Adrenal gland (tissue), 12 donors: ENCODE measurements around the gene DUOXA1. TPM values are rescaled to one million over a fixed set of nuclear protein-coding genes. Genes with fewer than 3 reads are reported as not detected.

Experiments
- DNase-seq, 7 donors: peaks; one replicate each; pipeline ENCODE4 v3.0.0-alpha.2; 2019 to 2020
- H3K27ac ChIP-seq, 5 donors: fragments of 200-600 bp; sonication (generic) in 4 of 5; 1 replicate in 3 of 5; 2 replicates in 2 of 5; pipeline versions ENCODE4 v1.5.1 to v1.8.0; 2016 to 2020; ENCODE audit warnings: mild to moderate bottlenecking in 1 of 5
- H3K27me3 ChIP-seq: fragments of 200-600 bp; 2 replicates; pipeline ENCODE4 v1.8.0; 2021
- H3K36me3 ChIP-seq, 2 donors: fragments of 200-600 bp; replicated peaks in 1 of 2; 1 replicate in 1 of 2; 2 replicates in 1 of 2; pipeline versions ENCODE4 v1.5.1 to v1.8.0; 2018 to 2022
- H3K4me1 ChIP-seq, 2 donors: fragments of 200-600 bp; replicated peaks in 1 of 2; 1 replicate in 1 of 2; 2 replicates in 1 of 2; pipeline versions ENCODE4 v1.5.1 to v1.8.0; 2018 to 2021
- H3K4me3 ChIP-seq, 4 donors: fragments of 200-600 bp; sonication (generic) in 3 of 4; one replicate each; pipeline ENCODE4 v1.5.1; 2016 to 2018
- H3K9me3 ChIP-seq, 3 donors: fragments of 200-600 bp; sonication (generic) in 1 of 3; replicated peaks in 1 of 3; 1 replicate in 2 of 3; 2 replicates in 1 of 3; pipeline versions ENCODE4 v1.5.1 to v1.8.0; 2016 to 2021
- POLR2A ChIP-seq, 2 donors: fragments of 450-650 bp; IDR thresholded peaks; one replicate each; pipeline ENCODE4 v1.6.1; 2017; ENCODE audit warnings: antibody characterized with exemption in 2 of 2, mild to moderate bottlenecking in 2 of 2, moderate library complexity in 1 of 2
- WGBS, 4 donors: extraction: QIAGEN DNeasy Blood & Tissue Kit in 2 of 4; methylation state at CpG; one replicate each; pipeline versions ENCODE4 v1.1.5 to v1.1.7; 2013 to 2017; 5-methylcytosine and 5-hydroxymethylcytosine counted together
- intact Hi-C, 2 donors: fragments of 100-400 bp; cut with DNase I; formaldehyde crosslinking; loops; one replicate each; pipeline versions ENCODE4 v1.14.1 to v1.15.0; 2022 to 2023
- polyA plus RNA-seq, 3 donors: library from polyadenylated mRNA; stranded (reverse); fragments of 200-250 nt in 2 of 3; fragments of 350-450 nt in 1 of 3; fragmentation: Illumina TruSeq in 1 of 3; extraction: RNeasy Lipid Tissue Mini Kit (QIAGEN cat#74804) in 1 of 3; gene quantifications; one replicate each; pipeline ENCODE4 v1.2.3, GENCODE V29; 2013 to 2014
- total RNA-seq, 9 donors: library from RNA; depleted of rRNA in 4 of 9; stranded (reverse); fragments of >200 nt in 4 of 9; fragments of 120-200 nt in 1 of 9; fragmentation: NEBNext Ultra II Directional in 1 of 9; extraction: Animal tissue kit (Norgen Biotek cat#: 25700) in 1 of 9; gene quantifications; one replicate each; pipeline versions ENCODE4 v1.1.0 to v1.2.4, GENCODE V29; 2013 to 2023
- TF ChIP-seq, protein P1 (sequence below), 6 experiments: fragments of 450-650 bp in 4 of 6; fragments of 200-600 bp in 2 of 6; sonication (generic) in 1 of 6; IDR thresholded peaks; 1 replicate in 5 of 6; 2 replicates in 1 of 6; pipeline versions ENCODE4 v1.5.1 to v1.8.0; 2016 to 2021; ENCODE audit warnings: antibody characterized with exemption in 6 of 6, mild to moderate bottlenecking in 2 of 6, moderate library complexity in 1 of 6
- donor health status: healthy with polysubstance abuse.
- donor health status: Bipolar disorder and iron deficiency.
- donor health status: DM: yes; HTN: yes; CAD: no.
- donor health status: DM: no; HTN: no; CAD: no.
- donor health status: DM: no; HTN: no; CAD: no.
- donor health status: DM: yes; HTN: yes; CAD: no.

The DUOXA1 gene
- total and polyA plus RNA-seq, 12 donors = 0.11 to 21.3 (median 5.2) TPM

DNA sequence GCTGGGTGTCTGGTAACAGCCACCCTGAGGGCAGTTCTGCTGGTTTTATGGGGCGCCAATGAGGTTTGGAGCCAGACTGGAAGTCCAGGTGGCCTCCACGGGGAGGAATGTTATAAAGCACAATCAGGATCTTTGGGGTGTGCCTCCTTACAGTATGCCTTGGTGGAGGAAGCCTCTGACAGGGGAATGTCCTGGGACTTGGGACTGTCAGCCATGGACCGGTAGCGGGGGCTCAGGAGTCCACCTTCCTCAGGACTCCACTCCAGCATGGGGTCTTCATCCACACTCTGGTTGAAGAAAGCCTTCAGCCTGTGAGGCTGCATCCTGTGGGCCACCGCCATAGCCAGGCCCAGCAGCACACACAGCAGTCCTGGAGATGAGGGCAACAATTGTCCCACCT is 10.7 kb downstream of the DUOXA1 start:
- H3K36me3 ChIP-seq = no peaks in the 10 kb centered on the region
- H3K4me1 ChIP-seq = peaks cover 6 to 13% of the 10 kb centered on the region in 2 donors
- 85 to 88% (median 87%) methylated on average over 3 to 5 of the region's 5 CpGs for WGBS, 4 donors
- intact Hi-C loops = loop anchor here in 1 of 2 donors (5.0 to 10.0 kb wide), 3 partner anchors 48 to 144 kb away; no protein-coding TSS in a partner anchor
- H3K4me3 ChIP-seq = no peak overlapping the region
- no peak for TF ChIP-seq POLR2A (IDR thresholded peaks at IDR 0.05)
- TF ChIP-seq, protein P1, sequence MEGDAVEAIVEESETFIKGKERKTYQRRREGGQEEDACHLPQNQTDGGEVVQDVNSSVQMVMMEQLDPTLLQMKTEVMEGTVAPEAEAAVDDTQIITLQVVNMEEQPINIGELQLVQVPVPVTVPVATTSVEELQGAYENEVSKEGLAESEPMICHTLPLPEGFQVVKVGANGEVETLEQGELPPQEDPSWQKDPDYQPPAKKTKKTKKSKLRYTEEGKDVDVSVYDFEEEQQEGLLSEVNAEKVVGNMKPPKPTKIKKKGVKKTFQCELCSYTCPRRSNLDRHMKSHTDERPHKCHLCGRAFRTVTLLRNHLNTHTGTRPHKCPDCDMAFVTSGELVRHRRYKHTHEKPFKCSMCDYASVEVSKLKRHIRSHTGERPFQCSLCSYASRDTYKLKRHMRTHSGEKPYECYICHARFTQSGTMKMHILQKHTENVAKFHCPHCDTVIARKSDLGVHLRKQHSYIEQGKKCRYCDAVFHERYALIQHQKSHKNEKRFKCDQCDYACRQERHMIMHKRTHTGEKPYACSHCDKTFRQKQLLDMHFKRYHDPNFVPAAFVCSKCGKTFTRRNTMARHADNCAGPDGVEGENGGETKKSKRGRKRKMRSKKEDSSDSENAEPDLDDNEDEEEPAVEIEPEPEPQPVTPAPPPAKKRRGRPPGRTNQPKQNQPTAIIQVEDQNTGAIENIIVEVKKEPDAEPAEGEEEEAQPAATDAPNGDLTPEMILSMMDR (IDR thresholded peaks at IDR 0.05) = no peak
- H3K27me3 ChIP-seq = peaks cover 37% of the 10 kb centered on the region
- H3K27ac ChIP-seq = no peak overlapping the region
- no peak for DNase-seq
- H3K9me3 ChIP-seq = no peaks in the 10 kb centered on the region

DNA sequence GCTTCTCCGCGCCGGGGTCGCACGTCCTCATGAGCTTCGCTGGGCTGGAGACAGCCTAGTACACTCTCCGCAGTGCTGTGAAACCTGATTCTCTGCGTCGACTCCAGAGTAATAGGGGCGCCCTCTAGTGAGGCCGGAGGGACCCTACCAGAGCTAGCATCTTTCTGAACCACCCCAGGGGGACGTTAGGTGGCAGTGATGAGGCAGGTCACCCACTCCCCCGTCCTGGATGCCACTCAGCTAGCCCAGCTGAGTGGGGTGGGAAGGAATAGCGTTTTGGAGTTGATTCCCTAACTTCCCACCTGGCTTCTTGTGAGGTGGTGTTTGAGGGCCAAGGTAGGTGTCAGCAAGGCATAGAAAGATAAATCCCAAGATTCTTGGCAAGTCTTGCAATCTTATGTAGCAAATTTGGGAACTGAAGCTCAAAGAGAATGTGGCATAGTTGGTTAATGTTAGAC is 11.5 kb downstream of the DUOXA1 start:
- 0 to 1% (median 1%) methylated on average over 6 to 14 of the region's 14 CpGs for WGBS, 4 donors
- H3K4me3 ChIP-seq = no peak overlapping the region
- peaks cover 45% of the 10 kb centered on the region for H3K27me3 ChIP-seq
- H3K9me3 ChIP-seq = no peaks in the 10 kb centered on the region
- peaks cover 6 to 13% of the 10 kb centered on the region in 2 donors for H3K4me1 ChIP-seq
- no peaks in the 10 kb centered on the region for H3K36me3 ChIP-seq
- no peak overlapping the region for H3K27ac ChIP-seq
- TF ChIP-seq, protein P1 (IDR thresholded peaks at IDR 0.05) = peak; percentile 93 to 99 (median 98)
- no peak for TF ChIP-seq POLR2A (IDR thresholded peaks at IDR 0.05)
- intact Hi-C loops = loop anchor here in 1 of 2 donors (5.0 to 10.0 kb wide), 3 partner anchors 49 to 143 kb away; no protein-coding TSS in a partner anchor
- DNase-seq = peak; percentile 87 to 96 (median 93)

GRCh38 chr15:45117308-45118130 is 12.2 kb downstream of the DUOXA1 start:
- H3K27ac ChIP-seq = no peak overlapping the region
- intact Hi-C loops = loop anchor here in 1 of 2 donors (5.0 to 10.0 kb wide), 3 partner anchors 50 to 143 kb away; no protein-coding TSS in a partner anchor
- WGBS, 4 donors = 40 to 50% (median 46%) methylated on average over 21 to 33 of the region's 33 CpGs
- peaks cover 52% of the 10 kb centered on the region for H3K27me3 ChIP-seq
- peaks cover 6 to 17% of the 10 kb centered on the region in 2 donors for H3K4me1 ChIP-seq
- DNase-seq = no peak
- TF ChIP-seq, protein P1 (IDR thresholded peaks at IDR 0.05) = no peak
- TF ChIP-seq POLR2A (IDR thresholded peaks at IDR 0.05) = no peak
- no peaks in the 10 kb centered on the region for H3K36me3 ChIP-seq
- no peak overlapping the region for H3K4me3 ChIP-seq
- H3K9me3 ChIP-seq = no peaks in the 10 kb centered on the region

DNA sequence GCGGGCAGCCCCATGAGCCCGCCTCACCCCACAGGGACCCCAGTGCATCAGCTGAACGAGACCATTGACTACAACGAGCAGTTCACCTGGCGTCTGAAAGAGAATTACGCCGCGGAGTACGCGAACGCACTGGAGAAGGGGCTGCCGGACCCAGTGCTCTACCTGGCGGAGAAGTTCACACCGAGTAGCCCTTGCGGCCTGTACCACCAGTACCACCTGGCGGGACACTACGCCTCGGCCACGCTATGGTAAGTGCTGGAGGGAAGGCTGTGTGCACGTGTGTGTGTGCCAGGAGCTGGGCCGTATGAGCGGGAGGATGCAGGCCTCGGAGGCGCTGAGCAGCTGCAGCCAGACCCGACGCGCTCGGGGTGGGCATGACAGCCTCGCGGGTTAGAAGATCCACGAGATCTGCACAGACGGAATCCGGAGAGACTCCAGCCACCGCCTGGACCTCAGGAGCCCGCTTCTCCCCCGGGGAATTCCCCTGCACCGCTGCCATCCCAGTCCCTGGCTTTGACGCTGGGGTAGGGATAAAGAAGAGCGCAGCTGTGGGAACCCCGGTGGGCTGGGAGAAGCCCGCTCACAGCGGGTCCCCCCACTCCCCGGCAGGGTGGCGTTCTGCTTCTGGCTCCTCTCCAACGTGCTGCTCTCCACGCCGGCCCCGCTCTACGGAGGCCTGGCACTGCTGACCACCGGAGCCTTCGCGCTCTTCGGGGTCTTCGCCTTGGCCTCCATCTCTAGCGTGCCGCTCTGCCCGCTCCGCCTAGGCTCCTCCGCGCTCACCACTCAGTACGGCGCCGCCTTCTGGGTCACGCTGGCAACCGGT is 13.0 kb downstream of the DUOXA1 start:
- Histone ChIP-seq H3K4me3 (no peak overlapping the region), H3K4me1 (peaks cover 6 to 19% of the 10 kb centered on the region in 2 donors), H3K9me3 (no peaks in the 10 kb centered on the region), H3K36me3 (no peaks in the 10 kb centered on the region), H3K27me3 (peaks cover 60% of the 10 kb centered on the region), H3K27ac (no peak overlapping the region)
- intact Hi-C loops = loop anchor here in 1 of 2 donors (5.0 to 10.0 kb wide), 3 partner anchors 51 to 142 kb away; no protein-coding TSS in a partner anchor
- WGBS, 4 donors = 41 to 58% (median 42%) methylated on average over 40 to 65 of the region's 65 CpGs
- no peak for DNase-seq
- no peak for TF ChIP-seq POLR2A (IDR thresholded peaks at IDR 0.05)
